Sigmoid colon (tissue), 4 donors: Measurements from ENCODE around the gene IL1RAPL1.

ENCODE experiments used
- POLR2A ChIP-seq, 2 donors: fragments of 450-650 bp; IDR thresholded peaks; one replicate each; pipeline ENCODE4 v1.6.1; 2016; ENCODE audit warnings: antibody characterized with exemption in 2 of 2, mild to moderate bottlenecking in 2 of 2, moderate library complexity in 2 of 2
- POLR2AphosphoS5 ChIP-seq, 4 donors: sonication (generic); formaldehyde crosslinking; IDR thresholded peaks; one replicate each; pipeline ENCODE4 v1.6.1; 2017; ENCODE audit warnings: antibody characterized with exemption in 4 of 4
- TF ChIP-seq, protein P1 (sequence below), 4 experiments: fragments of 450-650 bp in 3 of 4; fragments of 200-600 bp in 1 of 4; IDR thresholded peaks; one replicate each; pipeline ENCODE4 v1.5.1; 2016 to 2019; ENCODE audit warnings: antibody characterized with exemption in 4 of 4, mild to moderate bottlenecking in 3 of 4, moderate library complexity in 2 of 4

DNA sequence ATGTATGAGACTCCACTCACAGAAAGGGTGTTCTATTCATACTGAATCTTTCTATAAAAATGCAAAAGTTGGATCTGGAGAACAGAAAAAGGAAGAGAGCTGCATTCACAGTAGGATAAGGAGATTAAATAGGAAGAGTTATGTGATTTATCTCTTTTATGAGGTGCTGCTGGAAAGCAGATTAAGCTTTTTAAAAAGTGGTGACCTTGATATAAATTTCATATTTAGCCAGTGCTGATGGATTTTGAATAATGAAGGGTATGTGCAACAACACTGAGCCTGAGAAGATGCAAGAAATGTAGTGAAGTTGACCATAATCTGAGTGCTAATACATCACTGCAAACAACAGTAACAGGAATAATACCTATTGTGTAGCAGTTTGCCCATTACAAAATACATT lies 795.6 kb downstream of the IL1RAPL1 start:
- TF ChIP-seq, protein P1, sequence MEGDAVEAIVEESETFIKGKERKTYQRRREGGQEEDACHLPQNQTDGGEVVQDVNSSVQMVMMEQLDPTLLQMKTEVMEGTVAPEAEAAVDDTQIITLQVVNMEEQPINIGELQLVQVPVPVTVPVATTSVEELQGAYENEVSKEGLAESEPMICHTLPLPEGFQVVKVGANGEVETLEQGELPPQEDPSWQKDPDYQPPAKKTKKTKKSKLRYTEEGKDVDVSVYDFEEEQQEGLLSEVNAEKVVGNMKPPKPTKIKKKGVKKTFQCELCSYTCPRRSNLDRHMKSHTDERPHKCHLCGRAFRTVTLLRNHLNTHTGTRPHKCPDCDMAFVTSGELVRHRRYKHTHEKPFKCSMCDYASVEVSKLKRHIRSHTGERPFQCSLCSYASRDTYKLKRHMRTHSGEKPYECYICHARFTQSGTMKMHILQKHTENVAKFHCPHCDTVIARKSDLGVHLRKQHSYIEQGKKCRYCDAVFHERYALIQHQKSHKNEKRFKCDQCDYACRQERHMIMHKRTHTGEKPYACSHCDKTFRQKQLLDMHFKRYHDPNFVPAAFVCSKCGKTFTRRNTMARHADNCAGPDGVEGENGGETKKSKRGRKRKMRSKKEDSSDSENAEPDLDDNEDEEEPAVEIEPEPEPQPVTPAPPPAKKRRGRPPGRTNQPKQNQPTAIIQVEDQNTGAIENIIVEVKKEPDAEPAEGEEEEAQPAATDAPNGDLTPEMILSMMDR (IDR thresholded peaks at IDR 0.05), result no peak
- TF ChIP-seq POLR2A (IDR thresholded peaks at IDR 0.05), result no peak
- TF ChIP-seq POLR2AphosphoS5 (IDR thresholded peaks at IDR 0.05), result no peak
